ENCODE data around the gene ARFGEF3. TPM values are rescaled to one million over a fixed set of nuclear protein-coding genes. Genes with fewer than 3 reads are reported as not detected.

ARFGEF3 gene
- polyA plus RNA-seq, 3 donors = 0.45 to 5.3 (median 1.2) TPM

DNA sequence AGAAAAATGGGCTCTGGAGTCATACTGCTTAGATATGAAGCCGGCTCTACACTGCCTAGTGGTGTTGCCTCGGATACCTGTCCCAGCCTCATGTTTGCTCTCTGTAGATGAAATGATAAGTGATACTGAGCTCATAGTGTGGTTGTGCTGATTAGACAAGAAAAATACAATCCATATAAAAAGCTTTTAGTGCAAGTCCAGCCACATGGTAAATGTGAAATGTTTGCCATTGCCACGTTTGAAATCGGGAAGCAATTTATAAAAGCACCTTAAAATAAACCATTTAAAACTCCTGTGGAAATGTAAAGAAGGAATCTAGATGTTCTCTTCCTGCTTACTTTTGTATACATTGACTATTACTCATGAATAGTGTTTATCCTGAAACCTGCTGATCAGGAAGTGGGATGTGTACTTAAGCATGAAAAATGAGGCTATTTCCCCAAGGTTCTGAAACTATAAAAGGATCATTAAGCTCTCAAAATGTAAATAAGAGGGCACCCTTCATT lies 69.7 kb downstream of the ARFGEF3 start:
- H3K27ac ChIP-seq (ENCODE audit: low read depth, low read length) = no peak overlapping the region
- WGBS, 3 donors = 22 to 62% (median 60%) methylated on average over 4 of the region's 4 CpGs

- no peak overlapping the region for H3K27ac ChIP-seq (ENCODE audit: low read depth, low read length)
- 42 to 55% (median 52%) methylated on average over 2 of the region's 2 CpGs for WGBS, 3 donors
Measured at GRCh38 chr6:138234363-138234762, 72.6 kb downstream of the ARFGEF3 start.

DNA sequence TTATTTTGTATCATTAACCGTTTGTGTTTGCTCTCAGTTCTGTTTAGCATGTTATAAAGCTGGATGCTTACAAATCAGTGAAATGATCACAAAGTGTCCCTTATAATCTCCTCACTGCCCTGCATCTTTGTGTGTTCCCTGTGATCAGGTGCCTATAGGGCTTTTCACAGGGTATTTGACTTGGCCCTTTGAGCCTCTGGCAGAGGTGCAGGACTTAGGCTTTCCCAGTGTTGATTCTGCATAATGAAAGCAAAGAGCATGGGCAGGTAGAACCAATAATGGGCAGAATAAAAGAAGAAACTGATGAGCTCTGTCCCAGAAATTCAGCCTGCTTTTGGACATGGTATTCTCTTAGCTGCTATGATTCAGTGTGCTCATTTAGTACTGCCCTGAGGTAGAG lies 73.5 kb downstream of the ARFGEF3 start:
- WGBS, 3 donors = 63 to 84% (median 78%) methylated on average over 1 of the region's 1 CpG
- no peak overlapping the region for H3K27ac ChIP-seq (ENCODE audit: low read depth, low read length)

- WGBS, 3 donors = 67 to 73% (median 69%) methylated on average over 1 of the region's 1 CpG
- H3K27ac ChIP-seq (ENCODE audit: low read depth, low read length) = no peak overlapping the region
Measured at GRCh38 chr6:138235693-138236092, 74.0 kb downstream of the ARFGEF3 start.

DNA sequence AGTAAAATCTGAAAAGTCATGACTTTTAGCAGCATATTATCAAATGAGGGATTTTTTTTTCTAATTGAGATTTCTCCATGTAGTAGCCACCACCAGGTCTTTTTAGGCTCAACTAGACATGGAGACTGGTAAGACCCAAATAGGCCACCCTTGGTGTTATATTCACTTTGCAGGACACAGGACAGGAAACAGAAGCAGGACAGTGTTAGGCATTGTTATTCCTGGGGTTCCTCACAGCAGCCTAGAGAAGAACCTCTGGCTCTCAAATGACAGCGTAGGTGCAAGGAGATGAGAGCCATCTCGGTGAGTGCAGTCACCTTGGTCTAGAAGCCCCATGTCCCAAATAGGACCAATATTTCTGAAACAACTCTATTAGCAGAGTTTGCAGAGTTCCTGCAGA lies 75.7 kb downstream of the ARFGEF3 start:
- no peak overlapping the region for H3K27ac ChIP-seq (ENCODE audit: low read depth, low read length)
- 94 to 98% (median 95%) methylated on average over 2 of the region's 2 CpGs for WGBS, 3 donors

GRCh38 chr6:138238368-138238767 lies 76.6 kb downstream of the ARFGEF3 start:
- 57 to 90% (median 90%) methylated on average over 6 of the region's 6 CpGs for WGBS, 3 donors
- no peak overlapping the region for H3K27ac ChIP-seq (ENCODE audit: low read depth, low read length)

DNA sequence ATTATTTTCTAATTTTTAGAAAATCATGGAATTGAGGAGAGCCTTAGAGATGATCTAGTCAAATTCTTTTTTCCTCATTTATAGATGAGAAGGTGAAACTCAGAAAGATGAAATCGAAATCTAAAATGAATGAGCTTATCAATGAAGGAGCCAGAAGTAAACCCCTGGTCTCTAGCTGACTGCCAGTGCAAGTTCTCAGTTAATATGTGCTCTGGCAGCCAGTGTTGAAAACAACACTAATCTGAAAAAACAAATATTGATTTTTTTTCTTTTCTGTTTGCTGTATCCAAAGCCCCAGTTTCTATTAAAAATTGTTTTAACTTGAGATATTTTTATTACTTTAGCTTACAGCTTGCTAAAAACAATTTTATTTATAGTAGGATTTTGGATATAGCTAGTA lies 78.0 kb downstream of the ARFGEF3 start:
- no peak overlapping the region for H3K27ac ChIP-seq (ENCODE audit: low read depth, low read length)
- 41 to 91% (median 88%) methylated on average over 1 of the region's 1 CpG for WGBS, 3 donors

- 75 to 84% (median 78%) methylated on average over 13 of the region's 13 CpGs for WGBS, 3 donors
- H3K27ac ChIP-seq (ENCODE audit: low read depth, low read length) = no peak overlapping the region
Measured at GRCh38 chr6:138240476-138241245, 78.9 kb downstream of the ARFGEF3 start.

- no peak overlapping the region for H3K27ac ChIP-seq (ENCODE audit: low read depth, low read length)
- 40 to 83% (median 80%) methylated on average over 3 of the region's 3 CpGs for WGBS, 3 donors
Measured at GRCh38 chr6:138241381-138241780, 79.6 kb downstream of the ARFGEF3 start.

DNA sequence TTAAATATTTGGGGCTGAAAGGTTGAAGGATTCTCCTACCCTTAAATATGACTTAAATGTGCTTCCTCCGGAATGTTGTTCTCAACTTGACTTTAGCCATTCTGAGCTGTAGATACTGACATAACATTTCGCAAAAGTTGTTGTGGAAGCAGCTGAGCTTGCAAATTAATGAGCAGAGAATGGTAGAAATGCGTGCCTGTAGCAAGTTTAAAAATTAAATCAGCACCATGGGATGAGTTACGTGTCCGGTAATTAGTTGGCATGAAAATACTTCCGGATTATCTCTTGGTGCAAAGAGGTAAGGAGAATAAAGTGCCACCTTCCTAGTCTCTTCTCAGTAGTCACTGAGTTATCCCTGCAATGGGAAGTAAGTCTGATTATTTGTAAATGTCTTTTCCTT lies 80.2 kb downstream of the ARFGEF3 start:
- WGBS, 3 donors = 75 to 93% (median 92%) methylated on average over 6 of the region's 6 CpGs

DNA sequence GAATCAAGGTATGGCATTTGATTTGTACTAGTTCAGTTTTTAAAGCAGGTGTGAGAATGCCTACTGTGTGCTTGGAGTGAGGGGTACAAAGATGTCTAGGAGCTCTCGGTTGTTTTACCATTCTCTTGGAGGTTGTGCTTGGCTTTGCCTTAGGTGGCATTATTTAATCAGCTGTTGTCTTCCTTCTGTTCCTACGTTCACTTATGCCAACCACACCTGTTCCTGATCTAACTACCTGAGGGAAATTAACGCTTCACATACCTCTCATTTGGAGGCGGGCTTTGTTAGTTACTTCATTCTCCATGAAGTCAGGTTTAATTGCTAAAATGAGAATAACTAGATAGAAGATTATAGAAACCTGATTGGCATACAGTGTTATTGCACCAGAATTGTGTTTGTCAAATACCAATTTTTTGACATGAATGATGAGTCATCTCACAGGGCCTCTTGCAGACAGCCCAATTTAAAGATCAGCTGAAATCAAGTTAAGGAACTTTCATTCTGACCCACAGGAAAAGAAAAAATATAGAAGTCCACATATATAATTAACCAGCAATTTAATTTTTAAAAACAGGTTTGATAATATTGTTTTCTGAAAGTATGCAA lies 81.4 kb downstream of the ARFGEF3 start:
- 37 to 93% (median 91%) methylated on average over 4 of the region's 4 CpGs for WGBS, 3 donors
- no peak overlapping the region for H3K27ac ChIP-seq (ENCODE audit: low read depth, low read length)

More for the DNA sequence above, 80.2 kb downstream of the ARFGEF3 start:
- H3K27ac ChIP-seq (ENCODE audit: low read depth, low read length) = no peak overlapping the region

- H3K27ac ChIP-seq (ENCODE audit: low read depth, low read length) = no peak overlapping the region
- WGBS, 3 donors = 82 to 86% (median 85%) methylated on average over 3 of the region's 3 CpGs
Measured at GRCh38 chr6:138245751-138246150, 84.0 kb downstream of the ARFGEF3 start.

- H3K27ac ChIP-seq (ENCODE audit: low read depth, low read length) = no peak overlapping the region
- WGBS, 3 donors = 89 to 100% (median 92%) methylated on average over 3 of the region's 3 CpGs
Measured at GRCh38 chr6:138246650-138247440, 85.1 kb downstream of the ARFGEF3 start.

GRCh38 chr6:138248011-138248410 lies 86.3 kb downstream of the ARFGEF3 start:
- whole genome bisulfite sequencing, 3 donors = 90 to 92% (median 91%) methylated on average over 7 of the region's 7 CpGs
- no peak overlapping the region for H3K27ac ChIP-seq (ENCODE audit: low read depth, low read length)

DNA sequence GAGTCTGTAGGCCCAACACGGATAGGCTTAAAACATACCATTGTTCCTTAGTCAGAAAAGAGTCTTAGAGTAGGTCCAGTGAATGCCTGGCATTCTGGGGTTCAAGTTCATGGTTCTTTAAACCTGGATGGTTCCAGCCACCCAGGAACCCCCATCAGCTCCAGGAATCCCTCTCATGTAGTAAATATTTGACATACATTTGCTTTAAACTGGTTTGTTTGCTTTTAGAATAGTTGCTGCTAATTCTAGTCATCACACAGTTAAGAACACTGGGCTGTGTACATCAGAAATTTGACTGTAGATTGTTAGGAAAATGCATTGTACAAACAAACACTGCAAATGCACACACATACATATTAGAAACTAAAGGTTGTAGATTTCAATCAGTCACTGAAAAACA lies 87.1 kb downstream of the ARFGEF3 start:
- 41 to 91% (median 81%) methylated on average over 1 of the region's 1 CpG for WGBS, 3 donors
- no peak overlapping the region for H3K27ac ChIP-seq (ENCODE audit: low read depth, low read length)

DNA sequence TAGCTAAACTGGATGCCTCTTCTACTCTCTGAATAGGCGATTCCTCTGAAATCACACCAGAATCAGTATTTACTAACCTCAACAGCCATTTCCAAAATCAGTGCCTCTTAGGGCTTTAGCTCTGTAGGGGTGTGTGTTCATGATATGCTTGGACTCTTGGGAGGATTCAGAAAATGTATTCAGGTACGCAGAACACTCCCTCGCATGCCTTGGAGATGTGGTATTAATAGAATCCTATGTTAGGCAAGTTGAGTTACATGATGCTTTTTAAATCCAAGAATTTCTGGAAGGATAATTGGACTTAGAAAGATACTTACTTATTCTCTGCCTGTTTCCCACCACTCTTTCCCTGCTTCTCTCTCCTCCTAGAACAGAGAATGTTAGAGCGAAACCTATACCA lies 88.3 kb downstream of the ARFGEF3 start:
- 87 to 91% (median 90%) methylated on average over 4 of the region's 4 CpGs for WGBS, 3 donors
- H3K27ac ChIP-seq (ENCODE audit: low read depth, low read length) = no peak overlapping the region

DNA sequence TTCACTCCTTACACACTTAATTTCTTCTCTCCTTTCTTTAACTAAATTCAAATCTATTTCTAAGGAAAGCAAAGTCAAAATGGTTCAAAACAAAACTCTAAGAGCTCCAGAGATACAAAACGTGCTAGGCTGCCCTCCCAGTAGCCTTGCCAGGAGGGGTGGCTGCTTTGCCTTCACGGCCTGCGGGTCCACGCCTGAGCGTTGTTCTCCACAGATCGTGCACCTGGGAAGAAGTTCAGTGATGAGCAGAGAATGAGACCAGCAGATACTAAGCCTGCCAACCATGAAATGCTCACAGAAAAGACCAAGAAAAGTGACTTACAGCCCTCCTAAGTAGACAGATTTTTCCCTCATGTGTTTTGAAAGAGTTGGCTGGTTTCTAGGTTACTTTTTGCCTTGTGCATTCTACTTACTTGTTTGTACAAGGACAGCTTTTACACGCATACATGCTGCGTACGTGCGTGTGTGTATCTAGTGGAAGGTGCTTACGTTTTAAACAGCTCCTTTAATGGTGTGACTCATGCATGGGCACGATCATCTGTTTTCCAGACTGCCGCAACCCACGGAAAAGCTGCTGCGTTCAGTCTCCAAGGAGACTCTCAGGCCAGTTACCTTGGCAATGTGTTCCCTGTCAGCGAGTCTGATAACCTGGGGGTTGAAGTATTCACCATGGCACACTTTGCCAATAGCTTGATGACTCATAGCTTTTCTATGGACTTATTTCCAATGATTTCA lies 88.9 kb downstream of the ARFGEF3 start:
- WGBS, 3 donors = 40 to 75% (median 71%) methylated on average over 16 of the region's 16 CpGs
- no peak overlapping the region for H3K27ac ChIP-seq (ENCODE audit: low read depth, low read length)

DNA sequence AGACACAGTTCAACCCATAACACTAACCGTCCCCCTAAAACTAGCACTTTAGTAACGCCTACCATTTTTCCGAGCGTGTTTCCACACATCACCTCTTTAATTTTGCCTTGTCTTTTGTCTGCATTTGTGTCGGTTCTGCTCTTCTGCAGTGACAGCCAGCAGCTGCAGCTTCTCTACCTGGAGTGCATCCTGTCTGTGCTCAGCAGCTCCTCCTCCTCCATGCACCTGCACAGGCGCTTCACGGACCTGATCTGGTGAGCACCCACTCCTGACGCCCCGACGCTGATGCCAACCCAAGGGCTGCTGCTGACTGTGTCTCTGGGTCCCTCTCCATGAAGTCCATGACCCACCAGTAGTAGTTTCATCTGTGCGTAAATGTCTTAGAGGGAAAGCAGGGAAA lies 92.0 kb downstream of the ARFGEF3 start:
- WGBS, 3 donors = 93 to 96% (median 94%) methylated on average over 11 of the region's 11 CpGs
- no peak overlapping the region for H3K27ac ChIP-seq (ENCODE audit: low read depth, low read length)

All from adipose tissue (tissue), 3 donors.